HG02798 (cell line): ENCODE measurements around the gene FOXP1.
"Not testable (repeated sequence)": the region's sequence is repeated elsewhere in the genome, so short reads cannot be mapped to it uniquely, and the experiment has no call there.

Source experiments
- ATAC-seq: cut with Tn5 transposase; IDR thresholded peaks from one replicate; pipeline ENCODE4 v1.9.1; 2021; ENCODE audit warnings: mild to moderate bottlenecking; ENCODE audit not compliant: unreplicated experiment, poor library complexity

Gene FOXP1

GRCh38 chr3:71356265-71356664, 227.3 kb downstream of the FOXP1 start:
- ATAC-seq, result no peak

DNA sequence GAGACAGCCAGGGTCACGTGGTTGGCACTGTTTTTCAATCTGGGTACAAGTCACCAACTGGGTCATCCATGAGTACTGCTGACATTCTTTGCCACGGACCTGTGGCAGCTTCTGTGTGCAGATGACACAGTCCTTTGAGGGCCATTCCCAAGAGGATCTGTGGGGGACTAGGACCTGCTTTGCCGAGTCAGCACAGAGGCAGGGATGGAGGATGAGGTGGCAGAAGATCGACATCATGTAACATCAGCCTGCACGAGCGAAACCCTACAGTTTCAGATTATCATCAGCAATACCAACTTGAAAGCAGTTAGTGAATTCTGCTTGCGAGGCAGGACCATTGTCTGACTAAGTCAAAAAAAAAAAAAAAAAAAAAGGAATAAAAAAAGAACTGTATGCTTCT, 227.7 kb downstream of the FOXP1 start:
- ATAC-seq, result no peak

DNA sequence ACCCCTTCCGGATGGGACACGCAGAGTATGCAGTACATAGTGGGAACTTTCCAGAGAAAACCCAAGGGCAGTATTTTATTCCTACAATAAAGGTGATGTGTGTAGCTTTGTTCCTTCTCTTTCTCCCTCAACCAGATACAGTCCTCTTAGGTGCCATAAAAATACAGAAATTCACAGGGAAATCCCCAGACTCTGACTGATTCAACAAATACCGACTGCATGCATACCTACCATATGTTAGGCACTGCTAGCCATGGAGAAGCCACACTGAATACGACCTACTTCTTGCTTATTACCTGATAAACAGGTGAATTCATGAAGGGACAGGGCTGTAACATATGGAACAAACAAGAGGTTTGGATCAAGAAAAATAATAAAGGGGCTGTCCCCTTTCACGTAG, 228.5 kb downstream of the FOXP1 start:
- ATAC-seq, result no peak

GRCh38 chr3:71351403-71352149, 232.0 kb downstream of the FOXP1 start:
- no peak for ATAC-seq

DNA sequence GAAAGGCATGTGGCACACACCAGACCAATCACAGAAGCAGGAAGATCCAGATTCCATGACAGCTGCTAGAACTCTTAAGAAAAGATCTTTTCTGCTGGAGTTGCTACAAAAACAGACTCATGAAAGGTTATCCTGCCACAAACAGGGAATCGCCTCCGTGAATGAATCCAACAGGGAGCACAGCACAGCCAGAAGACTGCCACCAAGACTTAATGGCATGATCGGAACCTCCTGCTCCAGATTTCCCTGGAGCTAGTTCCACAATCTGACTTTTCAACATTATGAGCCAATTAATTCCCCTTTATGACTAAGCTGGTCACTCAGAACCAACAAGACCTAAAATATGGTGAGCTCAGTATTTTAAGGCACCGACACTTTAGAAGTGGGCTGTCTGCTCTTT, 232.5 kb downstream of the FOXP1 start:
- ATAC-seq, result no peak

GRCh38 chr3:71348831-71349230, 234.7 kb downstream of the FOXP1 start:
- ATAC-seq, result no peak

GRCh38 chr3:71348001-71348632, 235.4 kb downstream of the FOXP1 start:
- no peak for ATAC-seq

DNA sequence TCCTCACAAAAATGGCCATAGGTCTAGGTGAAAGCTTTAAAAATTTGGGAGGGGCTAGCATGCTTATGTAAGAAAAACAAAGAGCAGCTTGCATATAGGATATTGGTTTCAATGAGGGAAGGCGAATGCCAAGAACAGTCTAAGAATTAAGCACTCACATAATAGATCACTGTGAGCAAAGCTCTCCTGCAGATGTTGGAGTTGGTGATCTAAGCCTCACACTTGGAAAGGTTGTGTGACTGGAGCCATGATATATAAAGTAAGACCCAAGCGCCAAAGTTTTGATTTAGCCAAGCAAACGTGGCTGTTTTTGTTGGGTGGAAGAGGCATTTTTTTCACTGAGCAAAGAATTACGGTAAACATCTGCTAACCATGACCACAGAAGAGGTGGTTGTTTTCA, 237.5 kb downstream of the FOXP1 start:
- no peak for ATAC-seq

GRCh38 chr3:71345429-71346040, 238.0 kb downstream of the FOXP1 start:
- ATAC-seq, result no peak

- no peak for ATAC-seq
Measured at GRCh38 chr3:71341721-71342120, 241.8 kb downstream of the FOXP1 start.

- ATAC-seq, result no peak
Measured at GRCh38 chr3:71339049-71339448, 244.5 kb downstream of the FOXP1 start.

DNA sequence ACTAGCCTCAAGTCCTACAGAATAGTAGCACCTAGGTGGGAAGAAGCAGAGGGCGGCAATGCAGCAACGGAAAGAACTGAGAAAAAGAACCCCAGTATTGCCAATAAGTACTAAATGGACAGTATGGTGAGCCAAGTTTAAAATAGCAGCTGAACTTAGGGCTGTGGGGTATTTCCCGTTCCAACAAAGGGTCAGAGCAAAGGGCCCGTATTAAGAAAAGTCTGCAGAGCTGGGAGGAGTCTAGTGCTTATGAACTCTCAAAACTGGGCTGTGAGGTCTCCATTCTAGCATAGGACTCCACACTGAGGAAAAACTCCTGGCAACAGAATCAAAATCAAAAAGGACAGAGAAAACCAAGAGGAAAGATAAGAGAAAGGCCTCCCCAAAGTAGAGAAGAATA, 250.7 kb downstream of the FOXP1 start:
- no peak for ATAC-seq

DNA sequence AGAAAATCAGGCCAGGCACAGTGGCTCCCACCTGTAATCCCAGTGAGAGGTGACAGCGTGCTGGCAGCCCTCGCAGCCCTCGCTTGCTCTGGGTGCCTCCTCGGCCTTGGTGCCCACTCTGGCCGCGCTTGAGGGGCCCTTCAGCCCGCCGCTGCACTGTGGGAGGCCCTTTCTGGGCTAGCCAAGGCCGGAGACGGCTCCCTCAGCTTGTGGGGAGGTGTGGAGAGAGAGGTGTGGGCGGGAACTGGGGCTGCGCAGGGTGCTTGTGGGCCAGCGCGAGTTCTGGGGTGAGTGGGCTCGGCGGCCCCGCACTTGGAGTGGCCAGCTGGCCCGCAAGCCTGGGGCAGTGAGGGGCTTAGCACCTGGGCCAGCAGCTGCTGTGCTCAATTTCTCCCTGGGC, 252.6 kb downstream of the FOXP1 start:
- no peak for ATAC-seq

DNA sequence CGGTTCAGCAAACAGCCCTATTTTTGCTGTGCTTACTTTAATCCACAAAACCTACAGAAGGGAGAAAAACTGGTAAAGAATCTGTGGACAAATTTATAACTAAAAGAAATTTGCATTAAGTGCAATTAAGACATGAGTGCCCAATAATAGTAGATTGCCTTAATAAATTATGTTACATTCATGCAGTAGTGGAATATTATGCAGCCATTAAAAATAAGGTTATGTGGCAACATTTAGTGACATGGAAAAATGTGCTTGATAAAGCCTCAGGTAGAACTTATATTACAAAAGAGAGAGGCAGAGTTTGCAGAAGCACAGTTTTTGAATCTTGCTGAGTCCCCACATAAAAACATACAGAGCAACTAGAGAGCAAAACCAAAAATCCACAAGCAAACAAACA, 253.0 kb downstream of the FOXP1 start:
- no peak for ATAC-seq

DNA sequence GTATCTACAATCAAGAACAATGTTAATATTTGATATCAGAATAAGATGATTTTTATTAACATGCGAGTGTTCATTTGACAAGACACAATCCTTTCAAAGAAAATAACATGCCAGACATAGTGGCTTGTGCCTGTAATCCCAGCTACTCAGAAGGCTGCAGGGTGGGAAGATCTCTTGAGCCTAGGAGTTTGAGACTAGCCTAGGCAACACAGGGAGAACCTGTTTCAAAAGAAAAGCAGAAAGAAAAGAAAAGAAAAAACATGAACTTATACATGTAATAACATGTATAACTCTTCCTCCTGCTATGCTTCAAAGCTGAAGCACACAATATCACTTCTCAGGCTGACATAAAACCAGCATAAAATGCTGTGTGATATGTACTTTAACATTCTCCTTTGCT, 253.7 kb downstream of the FOXP1 start:
- no peak for ATAC-seq

- no peak for ATAC-seq
Measured at GRCh38 chr3:71328926-71329325, 254.6 kb downstream of the FOXP1 start.

DNA sequence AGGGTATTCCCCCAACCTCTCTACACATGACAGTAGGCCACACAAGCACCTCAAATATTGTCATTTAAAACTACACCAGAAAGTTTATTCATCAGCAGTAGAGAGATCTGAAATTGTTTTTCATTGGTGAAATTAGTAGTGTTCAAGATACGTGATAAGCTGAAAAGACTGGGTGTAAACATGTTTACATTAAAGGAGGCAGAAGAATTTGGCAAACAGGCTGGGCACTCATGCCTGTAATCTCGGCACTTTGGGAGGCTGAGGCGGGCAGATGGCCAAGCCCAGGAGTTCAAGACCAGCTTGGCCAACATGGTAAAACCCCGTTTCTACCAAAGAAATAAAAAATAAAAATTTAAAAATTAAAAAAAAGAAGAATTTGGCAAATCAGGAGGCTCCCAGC, 255.6 kb downstream of the FOXP1 start:
- no peak for ATAC-seq

- ATAC-seq, result no peak
Measured at GRCh38 chr3:71325715-71326114, 257.8 kb downstream of the FOXP1 start.

DNA sequence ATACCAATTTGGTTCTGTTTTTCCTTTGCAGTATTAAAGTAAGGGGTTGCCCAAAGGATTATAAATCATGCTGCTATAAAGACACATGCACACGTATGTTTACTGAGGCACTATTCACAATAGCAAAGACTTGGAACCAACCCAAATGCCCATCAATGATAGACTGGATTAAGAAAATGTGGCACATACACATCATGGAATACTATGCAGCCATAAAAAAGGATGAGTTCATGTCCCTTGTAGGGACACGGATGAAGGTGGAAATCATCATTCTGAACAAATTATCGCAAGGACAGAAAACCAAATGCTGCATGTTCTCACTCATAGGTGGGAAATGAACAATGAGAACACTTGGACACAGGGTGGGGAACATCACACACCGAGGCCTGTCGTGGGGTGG, 259.3 kb downstream of the FOXP1 start:
- ATAC-seq, result not testable (repeated sequence)

GRCh38 chr3:71323558-71323957, 260.0 kb downstream of the FOXP1 start:
- ATAC-seq, result no peak

DNA sequence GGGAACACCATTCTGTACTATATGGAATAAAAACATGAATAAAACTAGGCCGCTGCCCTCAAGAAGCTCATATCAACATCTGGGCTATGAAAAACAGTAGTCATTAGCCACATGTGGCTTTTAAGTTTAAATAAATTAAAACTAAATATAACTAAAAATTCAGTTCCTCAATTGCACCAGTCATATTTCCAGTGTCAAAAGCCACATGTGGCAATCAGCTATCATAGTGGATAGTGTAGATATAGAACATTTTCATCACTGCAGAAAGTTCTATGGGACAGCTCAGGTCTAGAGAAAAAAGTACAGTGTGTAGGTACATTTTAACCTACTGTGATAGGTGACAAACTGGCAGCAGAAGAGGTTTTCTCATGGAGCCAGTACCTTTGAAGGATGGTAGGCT, 261.4 kb downstream of the FOXP1 start:
- ATAC-seq, result no peak

GRCh38 chr3:71319771-71320170, 263.8 kb downstream of the FOXP1 start:
- ATAC-seq, result no peak
